ENCODE data around the gene SAMD7. TPM values are rescaled to one million over a fixed set of nuclear protein-coding genes. Genes with fewer than 3 reads are reported as not detected.
A peak's percentile ranks its signal among the peaks of the same experiment; 100 is the strongest.

The SAMD7 gene
- total RNA-seq, 2 donors from 2014 or later = not detected

DNA sequence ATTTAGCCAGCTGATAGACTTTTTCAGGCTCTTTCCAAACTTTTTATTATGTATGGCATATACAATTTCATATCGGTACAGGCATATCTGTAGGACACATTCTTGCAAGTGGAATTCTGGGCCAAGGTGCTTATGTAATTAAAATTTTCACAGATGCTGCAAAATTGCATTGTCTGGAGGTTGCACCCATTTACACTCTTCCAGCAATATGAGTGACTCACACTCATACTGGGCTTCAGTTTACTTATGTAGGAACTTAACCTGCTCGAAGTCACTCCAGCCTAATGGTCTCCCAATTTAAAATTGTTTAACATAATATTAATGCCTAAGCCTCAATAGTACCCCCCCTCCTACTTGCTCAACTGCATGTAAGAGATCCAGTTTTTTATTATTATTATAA lies 44.0 kb downstream of the SAMD7 start:
- no peak overlapping the region for H3K4me3 ChIP-seq
- H3K4me1 ChIP-seq = no peaks in the 10 kb centered on the region
- no peak for DNase-seq (ENCODE audit: low spot score)
- TF ChIP-seq, protein P1, sequence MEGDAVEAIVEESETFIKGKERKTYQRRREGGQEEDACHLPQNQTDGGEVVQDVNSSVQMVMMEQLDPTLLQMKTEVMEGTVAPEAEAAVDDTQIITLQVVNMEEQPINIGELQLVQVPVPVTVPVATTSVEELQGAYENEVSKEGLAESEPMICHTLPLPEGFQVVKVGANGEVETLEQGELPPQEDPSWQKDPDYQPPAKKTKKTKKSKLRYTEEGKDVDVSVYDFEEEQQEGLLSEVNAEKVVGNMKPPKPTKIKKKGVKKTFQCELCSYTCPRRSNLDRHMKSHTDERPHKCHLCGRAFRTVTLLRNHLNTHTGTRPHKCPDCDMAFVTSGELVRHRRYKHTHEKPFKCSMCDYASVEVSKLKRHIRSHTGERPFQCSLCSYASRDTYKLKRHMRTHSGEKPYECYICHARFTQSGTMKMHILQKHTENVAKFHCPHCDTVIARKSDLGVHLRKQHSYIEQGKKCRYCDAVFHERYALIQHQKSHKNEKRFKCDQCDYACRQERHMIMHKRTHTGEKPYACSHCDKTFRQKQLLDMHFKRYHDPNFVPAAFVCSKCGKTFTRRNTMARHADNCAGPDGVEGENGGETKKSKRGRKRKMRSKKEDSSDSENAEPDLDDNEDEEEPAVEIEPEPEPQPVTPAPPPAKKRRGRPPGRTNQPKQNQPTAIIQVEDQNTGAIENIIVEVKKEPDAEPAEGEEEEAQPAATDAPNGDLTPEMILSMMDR (IDR thresholded peaks at IDR 0.05) = no peak
- no peaks in the 10 kb centered on the region for H3K36me3 ChIP-seq
- no peaks in the 10 kb centered on the region for H3K9me3 ChIP-seq
- no peak overlapping the region for H3K27ac ChIP-seq
- H3K27me3 ChIP-seq = no peaks in the 10 kb centered on the region

DNA sequence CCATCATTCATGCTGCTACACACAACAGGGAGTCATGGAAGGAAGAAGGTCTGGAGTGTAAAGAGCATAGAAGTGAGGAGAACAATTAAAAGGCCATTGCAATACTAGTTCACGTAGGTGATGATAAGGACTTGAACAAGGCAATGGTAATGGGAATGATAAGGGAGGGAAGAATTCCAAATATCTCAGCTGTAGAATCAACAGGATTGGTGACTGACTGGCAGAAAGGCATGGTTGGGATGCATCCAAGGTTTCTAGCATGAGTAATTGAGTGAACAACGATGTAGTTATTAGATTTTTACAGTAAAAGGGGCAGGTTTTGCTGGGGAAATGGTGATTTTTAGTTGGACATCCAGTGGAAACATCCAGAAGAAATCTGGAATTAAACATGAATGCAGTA lies 52.8 kb downstream of the SAMD7 start:
- Histone ChIP-seq H3K9me3 (no peaks in the 10 kb centered on the region), H3K27me3 (no peaks in the 10 kb centered on the region), H3K4me1 (peaks cover 0 to 18% of the 10 kb centered on the region in 2 donors), H3K4me3 (no peak overlapping the region), H3K36me3 (no peaks in the 10 kb centered on the region), H3K27ac (no peak overlapping the region)
- no peak for DNase-seq (ENCODE audit: low spot score)
- TF ChIP-seq, protein P1 (IDR thresholded peaks at IDR 0.05) = no peak

DNA sequence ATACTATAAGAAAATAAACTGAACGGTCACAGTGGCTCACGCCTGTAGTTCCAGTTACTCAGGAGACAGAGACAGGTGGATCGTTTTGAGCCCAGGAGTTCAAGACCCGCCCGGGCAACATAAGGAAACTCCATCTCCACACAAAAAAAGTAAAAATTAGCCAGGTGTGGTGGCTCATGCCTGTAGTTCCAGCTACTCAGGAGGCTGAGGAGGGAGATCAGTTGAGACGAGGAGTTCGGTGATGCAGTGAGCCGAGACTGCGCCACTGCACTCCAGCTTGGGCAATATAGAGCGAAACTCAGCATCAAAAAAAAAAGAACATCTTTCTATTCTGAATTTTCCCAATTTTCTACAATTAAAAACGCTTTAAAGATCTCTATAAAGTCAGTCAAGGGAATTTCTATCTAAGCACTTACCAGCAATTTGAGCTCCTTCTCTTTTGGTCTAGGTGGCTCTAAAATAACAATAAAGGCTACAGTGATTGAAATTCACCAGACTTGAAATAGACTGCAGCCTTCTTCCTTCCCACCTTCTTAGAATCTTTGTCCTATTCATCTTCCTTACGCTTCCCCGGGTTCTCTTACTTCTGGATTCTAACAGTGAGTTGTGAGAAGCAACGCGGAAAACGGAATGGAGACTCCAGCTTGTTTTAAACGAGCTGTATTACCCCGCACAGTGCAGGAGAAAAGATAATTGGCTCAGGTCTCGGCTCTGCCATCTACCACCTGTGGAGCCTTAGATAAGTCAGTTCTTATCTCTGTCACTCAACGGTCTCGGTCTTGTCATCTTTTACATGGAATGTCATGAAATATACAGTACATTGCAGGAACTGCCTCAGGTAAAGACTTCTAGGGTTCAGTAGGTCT lies 54.4 kb downstream of the SAMD7 start:
- Histone ChIP-seq H3K9me3 (no peaks in the 10 kb centered on the region), H3K36me3 (no peaks in the 10 kb centered on the region), H3K4me3 (peak overlapping the region; percentile 89 to 97), H3K27me3 (no peaks in the 10 kb centered on the region), H3K27ac (peak overlapping the region; percentile 95 to 99), H3K4me1 (peaks cover 0 to 22% of the 10 kb centered on the region in 2 donors)
- TF ChIP-seq, protein P1 (IDR thresholded peaks at IDR 0.05) = no peak
- no peak for DNase-seq (ENCODE audit: low spot score)

DNA sequence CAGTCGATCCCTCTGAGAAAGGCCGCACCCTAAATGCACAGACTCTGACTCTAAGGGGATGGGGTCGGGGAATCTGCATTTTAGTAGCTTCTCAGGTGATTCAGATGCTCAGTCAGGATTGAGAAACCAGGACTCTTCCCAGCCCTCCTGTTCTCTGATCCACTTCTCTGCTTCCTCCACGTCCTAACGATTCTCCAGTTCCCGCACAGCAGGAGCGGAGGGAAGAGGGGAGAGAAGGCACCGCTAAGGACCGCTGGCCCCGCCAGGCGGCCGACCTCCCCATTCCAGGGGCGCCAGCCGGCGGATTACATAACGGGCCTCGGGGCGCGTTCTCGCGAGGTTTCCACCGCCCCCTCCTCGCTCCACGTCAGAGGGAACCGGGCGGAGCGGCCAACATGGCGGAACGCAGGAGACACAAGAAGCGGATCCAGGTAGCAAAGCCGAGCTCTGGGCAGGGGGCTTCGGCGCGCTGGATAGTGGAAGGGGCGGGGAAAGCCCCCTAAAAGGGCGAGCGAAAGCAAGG lies 55.1 kb downstream of the SAMD7 start, which contains the start of gene SEC62:
Gene SEC62, plus strand, starts transcription at position 380 of the 523 bp plus-strand sequence. Its CDS starts 16 bp downstream, at position 396.
- peak within 1 kb of the TSS; percentile 95 to 99 for H3K27ac ChIP-seq
- TF ChIP-seq, protein P1 (IDR thresholded peaks at IDR 0.05) = peak in 1 of 2 donors; percentile 64
- no peaks in the 10 kb centered on the region for H3K9me3 ChIP-seq
- H3K27me3 ChIP-seq = no peaks in the 10 kb centered on the region
- H3K4me3 ChIP-seq = peak within 1 kb of the TSS; percentile 89 to 97
- H3K36me3 ChIP-seq = no peaks in the 10 kb centered on the region
- DNase-seq (ENCODE audit: low spot score) = peak; percentile 95
- H3K4me1 ChIP-seq = peaks cover 0 to 26% of the 10 kb centered on the region in 2 donors

DNA sequence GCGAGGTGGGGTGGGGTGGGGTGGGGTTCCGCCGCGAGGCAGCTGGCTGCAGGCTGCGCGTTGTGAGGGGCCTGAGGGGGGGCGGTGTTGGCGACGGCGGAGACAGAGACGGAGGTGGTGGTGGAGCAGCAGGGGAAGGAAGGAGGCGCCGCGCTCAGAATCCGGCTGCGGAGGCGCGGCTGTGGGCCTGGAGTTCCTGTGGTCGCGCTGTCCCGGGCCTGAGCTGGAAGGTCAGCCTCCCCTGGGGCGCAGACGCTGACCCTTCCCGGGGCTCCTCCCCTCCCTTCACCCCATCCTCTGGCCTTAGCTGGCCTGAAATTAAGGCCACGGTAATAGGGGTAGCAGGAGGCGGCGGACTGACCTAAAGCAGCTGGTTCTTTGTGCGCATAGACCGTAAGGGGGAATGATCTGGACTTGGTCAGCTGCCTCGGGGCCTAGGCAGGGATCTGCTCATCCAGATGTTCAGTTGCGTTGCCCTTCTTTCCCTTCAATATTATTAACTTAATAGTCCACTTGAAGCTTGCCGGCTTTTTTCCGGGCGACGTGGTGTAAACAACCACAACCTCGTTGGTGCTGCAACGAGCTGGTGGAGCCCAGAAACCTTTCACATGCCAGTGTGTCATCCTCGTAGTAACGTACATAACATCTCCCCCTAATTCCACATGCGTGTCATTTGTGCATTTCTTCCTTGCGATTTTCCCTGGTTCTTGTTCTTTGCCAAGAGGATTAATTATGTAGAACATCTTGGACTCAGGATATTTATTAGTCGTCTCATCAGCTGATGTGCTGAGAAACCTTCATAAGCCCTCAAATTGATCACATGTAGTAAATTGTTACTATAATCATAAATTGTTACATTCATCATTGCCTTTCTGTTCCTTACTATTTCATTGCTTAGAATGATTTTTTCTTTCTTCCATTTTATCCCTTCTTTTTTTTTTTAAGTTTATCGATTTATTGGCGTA lies 55.9 kb downstream of the SAMD7 start:
- Histone ChIP-seq H3K4me3 (peak overlapping the region; percentile 89 to 97), H3K4me1 (peaks cover 0 to 29% of the 10 kb centered on the region in 2 donors), H3K36me3 (no peaks in the 10 kb centered on the region), H3K9me3 (no peaks in the 10 kb centered on the region), H3K27me3 (no peaks in the 10 kb centered on the region), H3K27ac (peak overlapping the region; percentile 95 to 99)
- DNase-seq (ENCODE audit: low spot score) = no peak
- TF ChIP-seq, protein P1 (IDR thresholded peaks at IDR 0.05) = no peak
